Cardiac ventricle fibroblast (primary cell): Measurements from ENCODE around the gene DCTN4. TPM values are rescaled to one million over a fixed set of nuclear protein-coding genes. Genes with fewer than 3 reads are reported as not detected.

Experiments
- total RNA-seq: library from RNA; depleted of rRNA; stranded (reverse); fragments of >200 nt; gene quantifications from 2 replicates; pipeline ENCODE4 v1.2.3, GENCODE V29; 2015

Gene DCTN4
- 54.2 and 57.0 TPM in 2 replicates for total RNA-seq

DNA sequence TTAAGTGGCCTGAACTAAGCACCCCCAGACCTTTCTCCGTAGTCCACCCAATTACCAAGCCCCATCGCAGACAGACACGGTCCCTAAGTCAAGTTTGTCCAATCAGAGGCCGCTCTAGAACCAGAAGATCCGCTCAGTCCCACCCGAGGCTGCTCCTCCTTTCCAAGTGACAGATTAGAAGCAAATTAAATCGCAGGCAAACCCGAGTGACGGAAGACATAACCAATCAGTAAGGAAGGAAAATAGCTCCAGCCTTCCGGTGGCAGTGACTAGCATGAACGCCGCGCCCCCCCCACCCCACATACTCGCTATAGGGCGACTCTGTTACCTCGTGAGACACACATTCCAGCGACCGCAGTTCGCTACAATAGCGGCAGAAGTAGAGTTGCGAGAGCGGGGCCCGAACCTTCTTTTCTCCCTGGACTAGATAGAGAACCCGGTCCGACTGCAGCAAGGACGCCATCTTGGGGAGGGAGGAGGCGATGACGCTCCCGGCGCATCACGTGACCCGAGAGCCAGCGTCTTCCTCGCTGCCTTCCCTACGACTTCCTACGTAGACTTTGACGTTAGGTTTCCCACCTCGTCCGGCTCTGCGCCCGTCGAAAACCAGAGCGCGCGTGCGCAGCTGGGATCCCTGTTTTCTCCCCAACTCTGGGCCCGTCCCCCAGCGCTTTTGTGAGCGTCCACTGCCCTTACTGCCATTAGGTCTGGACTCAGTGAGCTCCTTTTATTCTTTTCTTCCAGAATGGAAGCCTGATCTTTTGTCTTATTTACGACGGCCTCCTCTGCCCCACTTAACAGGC, at the start of gene DCTN4:
Gene DCTN4, minus strand, starts transcription at position 487 of the 803 bp plus-strand sequence. Its CDS starts 24 bp downstream, at position 463.

DNA sequence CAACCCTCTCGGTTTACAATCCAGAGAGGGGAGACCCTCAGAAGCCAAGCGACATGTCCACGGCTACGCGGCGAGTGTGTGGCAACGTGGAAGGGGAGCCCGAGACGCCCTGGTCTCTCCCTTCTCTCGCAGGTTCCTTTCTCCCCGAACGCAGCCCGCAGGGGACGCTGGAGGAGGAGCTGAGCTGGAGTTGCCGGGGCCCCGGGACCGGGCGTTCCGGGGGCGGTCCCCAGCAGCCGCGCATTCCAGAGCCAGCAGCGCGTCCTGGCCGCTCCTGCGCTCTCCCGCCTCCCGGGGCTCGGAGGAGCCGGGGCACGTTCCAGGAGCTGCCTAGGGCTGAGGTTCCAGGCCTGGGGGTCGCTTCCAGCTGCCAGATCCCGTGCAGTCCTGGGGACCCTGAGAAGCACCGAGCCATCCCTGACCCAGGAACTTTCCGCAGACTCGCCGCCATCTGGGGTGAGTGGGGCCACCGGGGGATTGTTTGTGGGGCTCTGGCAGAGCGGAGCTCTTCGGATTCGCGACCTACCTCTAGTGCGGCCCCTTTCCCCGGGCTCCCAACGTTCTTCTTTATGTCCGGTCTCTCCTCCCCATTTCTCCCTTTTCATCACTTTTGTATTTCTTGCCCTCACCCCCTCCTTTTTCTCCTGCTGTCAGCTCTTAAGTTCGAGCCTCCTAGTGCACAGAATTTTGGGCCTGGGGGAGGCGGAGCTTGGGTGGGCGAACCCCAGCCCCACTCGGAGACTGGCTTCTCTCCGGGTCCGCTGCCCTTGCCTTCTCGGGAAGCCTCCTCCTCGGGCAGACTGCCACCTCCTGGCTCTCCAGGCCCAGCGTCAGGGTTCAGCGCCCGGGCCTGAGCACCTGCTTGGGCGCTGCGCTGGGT, 19.9 kb upstream of the DCTN4 start, which contains the start of gene SMIM3:
Gene SMIM3, plus strand, starts transcription at position 241 of the 880 bp plus-strand sequence. CDS start 16,684 bp downstream, outside the sequence.

GRCh38 chr5:150700594-150701377, 58.0 kb downstream of the DCTN4 start, which contains the start of gene RBM22:
TSS of gene RBM22 (minus strand) at chr5:150701062. CDS start at chr5:150700985, 77 bp downstream.

DNA sequence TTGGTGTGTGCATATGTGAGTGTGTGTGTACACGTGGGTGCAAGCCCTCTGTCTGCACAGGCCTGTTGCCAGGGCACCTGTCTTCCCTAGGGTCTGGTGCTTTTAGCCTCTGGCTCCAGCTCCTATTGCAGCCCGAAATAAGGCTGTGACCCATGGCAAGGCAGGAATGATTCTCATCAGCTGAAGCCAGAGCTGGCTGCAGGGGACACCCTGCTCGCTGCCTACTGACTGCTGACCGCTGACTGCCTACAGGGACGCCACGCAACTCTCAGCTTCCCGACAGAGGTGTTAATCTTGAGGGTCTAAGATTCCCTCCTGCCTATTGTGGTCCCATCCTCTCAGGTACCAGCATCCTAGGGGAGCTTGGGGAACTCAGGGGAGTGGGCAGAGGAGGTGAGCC, 97.7 kb downstream of the DCTN4 start, which contains the start of gene MYOZ3:
Gene MYOZ3, plus strand, starts transcription at position 166 of the 400 bp plus-strand sequence. CDS start 1,691 bp downstream, outside the sequence.

Other genes starting within 250 kb of the DCTN4 start
- 20.6 and 23.8 TPM in 2 replicates for gene SYNPO, start 118.4 kb downstream of the DCTN4 start, total RNA-seq
- 0.20 and 2.0 TPM in 2 replicates for gene MYOZ3, start 97.8 kb downstream of the DCTN4 start, total RNA-seq
- 32.4 and 37.4 TPM in 2 replicates for gene RBM22, start 58.0 kb downstream of the DCTN4 start, total RNA-seq
- gene SMIM3, start 19.7 kb upstream of the DCTN4 start, total RNA-seq = 53.3 and 62.1 TPM in 2 replicates
- not detected in 2 replicates for gene IRGM, start 87.5 kb upstream of the DCTN4 start, total RNA-seq
- gene ZNF300, start 146.0 kb upstream of the DCTN4 start, total RNA-seq = 2.6 and 3.8 TPM in 2 replicates